Uterus (tissue), 2 donors: ENCODE results near the gene PITPNM2.

Source experiments
- CTCF ChIP-seq, 4 experiments: fragments of 200-600 bp in 2 of 4; fragments of 450-650 bp in 2 of 4; sonication (generic) in 2 of 4; IDR thresholded peaks; one replicate each; pipeline ENCODE4 v1.5.1; 2016 to 2019; ENCODE audit warnings: antibody characterized with exemption in 4 of 4, mild to moderate bottlenecking in 2 of 4, moderate library complexity in 1 of 4
- POLR2A ChIP-seq, 2 donors: fragments of 450-650 bp; IDR thresholded peaks; one replicate each; pipeline ENCODE4 v1.6.1; 2016; ENCODE audit warnings: antibody characterized with exemption in 2 of 2, mild to moderate bottlenecking in 1 of 2, moderate library complexity in 1 of 2

DNA sequence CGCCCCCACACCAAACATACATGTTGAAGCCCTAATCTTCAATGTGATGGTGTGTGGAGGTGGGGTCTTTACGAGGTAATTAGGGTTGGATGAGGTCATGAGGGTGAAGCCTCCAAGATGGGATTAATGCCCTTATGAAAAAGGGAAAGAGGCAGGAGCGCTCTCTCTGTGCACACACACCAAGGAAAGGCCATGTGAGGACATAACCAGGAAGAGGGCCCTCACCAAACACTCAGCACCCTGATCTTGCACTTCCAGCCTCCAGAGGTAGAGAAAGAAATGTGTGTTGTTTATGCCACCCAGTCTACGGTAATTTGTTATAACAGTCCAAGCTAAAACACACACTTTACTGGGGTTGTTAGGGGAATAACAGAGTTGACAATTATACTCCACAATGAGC, 14.6 kb upstream of the PITPNM2 start:
- no peak for TF ChIP-seq CTCF (IDR thresholded peaks at IDR 0.05)
- no peak for TF ChIP-seq POLR2A (IDR thresholded peaks at IDR 0.05)
